ENCODE results near the gene LRRTM1.

LRRTM1 gene

DNA sequence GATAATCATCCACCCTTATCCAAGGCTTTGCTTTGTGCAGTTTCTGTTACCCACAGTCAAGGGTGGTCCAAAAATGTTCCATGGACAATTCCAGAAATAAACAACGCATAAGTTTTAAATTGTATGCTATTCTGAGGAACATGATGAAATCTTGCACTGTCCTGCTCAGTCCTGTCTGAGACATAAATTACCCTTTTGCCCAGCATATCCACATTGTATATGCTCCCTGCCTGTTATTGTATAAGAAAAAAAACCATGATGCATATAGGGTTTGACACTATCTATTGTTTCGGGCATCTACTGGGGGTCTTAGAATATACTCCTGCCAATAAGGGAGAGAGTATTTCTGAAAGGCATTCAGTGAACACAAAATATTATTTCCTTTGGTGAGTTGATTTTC is 24.0 kb downstream of the LRRTM1 start:
- DNase-seq (ENCODE audit: low spot score) = no peak
- TF ChIP-seq, protein P1, sequence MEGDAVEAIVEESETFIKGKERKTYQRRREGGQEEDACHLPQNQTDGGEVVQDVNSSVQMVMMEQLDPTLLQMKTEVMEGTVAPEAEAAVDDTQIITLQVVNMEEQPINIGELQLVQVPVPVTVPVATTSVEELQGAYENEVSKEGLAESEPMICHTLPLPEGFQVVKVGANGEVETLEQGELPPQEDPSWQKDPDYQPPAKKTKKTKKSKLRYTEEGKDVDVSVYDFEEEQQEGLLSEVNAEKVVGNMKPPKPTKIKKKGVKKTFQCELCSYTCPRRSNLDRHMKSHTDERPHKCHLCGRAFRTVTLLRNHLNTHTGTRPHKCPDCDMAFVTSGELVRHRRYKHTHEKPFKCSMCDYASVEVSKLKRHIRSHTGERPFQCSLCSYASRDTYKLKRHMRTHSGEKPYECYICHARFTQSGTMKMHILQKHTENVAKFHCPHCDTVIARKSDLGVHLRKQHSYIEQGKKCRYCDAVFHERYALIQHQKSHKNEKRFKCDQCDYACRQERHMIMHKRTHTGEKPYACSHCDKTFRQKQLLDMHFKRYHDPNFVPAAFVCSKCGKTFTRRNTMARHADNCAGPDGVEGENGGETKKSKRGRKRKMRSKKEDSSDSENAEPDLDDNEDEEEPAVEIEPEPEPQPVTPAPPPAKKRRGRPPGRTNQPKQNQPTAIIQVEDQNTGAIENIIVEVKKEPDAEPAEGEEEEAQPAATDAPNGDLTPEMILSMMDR (IDR thresholded peaks at IDR 0.05; ENCODE audit: borderline replicate concordance, control extremely low read depth, extremely low read depth, insufficient read depth, missing control alignments) = no peak
- in situ Hi-C loops (cut with MboI; ENCODE audit: low sequenced_read_pairs, unreplicated experiment) = no loop called here

- TF ChIP-seq, protein P1 (IDR thresholded peaks at IDR 0.05; ENCODE audit: borderline replicate concordance, control extremely low read depth, extremely low read depth, insufficient read depth, missing control alignments) = no peak
- in situ Hi-C loops (cut with MboI; ENCODE audit: low sequenced_read_pairs, unreplicated experiment) = no loop called here
- DNase-seq (ENCODE audit: low spot score) = no peak
These were observed 34.7 kb downstream of the LRRTM1 start for GRCh38 chr2:80269806-80270205.

DNA sequence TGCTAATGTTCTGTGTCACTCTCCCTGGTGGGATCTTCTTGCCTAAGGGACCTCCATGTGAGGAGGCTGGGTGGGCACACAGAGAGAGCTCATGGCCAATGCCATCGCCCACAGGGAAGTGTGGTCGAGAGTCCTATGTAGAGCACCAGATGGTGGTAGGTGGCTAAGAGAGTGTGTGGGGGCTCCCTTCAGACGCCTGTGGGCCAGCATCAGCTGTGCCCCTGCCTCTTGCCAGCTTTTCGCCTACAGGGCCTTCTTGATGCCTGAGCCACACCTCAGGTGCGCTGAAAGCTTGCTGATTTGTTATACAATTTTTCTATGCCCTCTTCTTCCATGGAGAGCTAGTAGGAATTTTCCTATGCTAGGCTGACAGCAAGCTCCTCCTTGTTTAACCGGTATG is 38.3 kb downstream of the LRRTM1 start:
- DNase-seq (ENCODE audit: low spot score) = no peak
- in situ Hi-C loops (cut with MboI; ENCODE audit: low sequenced_read_pairs, unreplicated experiment) = no loop called here
- TF ChIP-seq, protein P1 (IDR thresholded peaks at IDR 0.05; ENCODE audit: borderline replicate concordance, control extremely low read depth, extremely low read depth, insufficient read depth, missing control alignments) = no peak

- in situ Hi-C loops (cut with MboI; ENCODE audit: low sequenced_read_pairs, unreplicated experiment) = no loop called here
- TF ChIP-seq, protein P1 (IDR thresholded peaks at IDR 0.05; ENCODE audit: borderline replicate concordance, control extremely low read depth, extremely low read depth, insufficient read depth, missing control alignments) = no peak
- no peak for DNase-seq (ENCODE audit: low spot score)
These were observed 45.3 kb downstream of the LRRTM1 start for GRCh38 chr2:80259292-80259691.

DNA sequence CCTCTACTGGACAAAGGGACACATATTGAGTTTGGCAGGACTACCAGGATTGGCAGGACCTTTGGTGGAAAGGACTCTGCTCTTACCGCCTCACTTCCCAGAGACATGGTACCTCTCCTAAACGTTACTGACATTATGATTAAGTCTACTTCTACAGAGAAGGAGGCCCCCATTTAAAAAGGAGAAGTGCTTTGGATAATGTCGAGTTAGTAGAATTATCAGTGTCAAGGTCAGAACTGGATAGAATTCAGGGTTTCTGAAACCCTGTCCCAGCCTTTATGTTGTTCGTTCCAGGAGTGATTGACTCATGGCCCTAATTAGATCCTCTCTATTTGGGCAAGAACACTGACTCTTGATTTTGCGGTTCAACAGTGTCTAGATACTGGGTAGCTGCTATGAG is 45.8 kb downstream of the LRRTM1 start:
- in situ Hi-C loops (cut with MboI; ENCODE audit: low sequenced_read_pairs, unreplicated experiment) = no loop called here
- no peak for DNase-seq (ENCODE audit: low spot score)
- TF ChIP-seq, protein P1 (IDR thresholded peaks at IDR 0.05; ENCODE audit: borderline replicate concordance, control extremely low read depth, extremely low read depth, insufficient read depth, missing control alignments) = no peak

GRCh38 chr2:80258341-80258740 is 46.2 kb downstream of the LRRTM1 start:
- TF ChIP-seq, protein P1 (IDR thresholded peaks at IDR 0.05; ENCODE audit: borderline replicate concordance, control extremely low read depth, extremely low read depth, insufficient read depth, missing control alignments) = no peak
- in situ Hi-C loops (cut with MboI; ENCODE audit: low sequenced_read_pairs, unreplicated experiment) = no loop called here
- DNase-seq (ENCODE audit: low spot score) = no peak

GRCh38 chr2:80257450-80257849 is 47.1 kb downstream of the LRRTM1 start:
- no peak for DNase-seq (ENCODE audit: low spot score)
- in situ Hi-C loops (cut with MboI; ENCODE audit: low sequenced_read_pairs, unreplicated experiment) = no loop called here
- TF ChIP-seq, protein P1 (IDR thresholded peaks at IDR 0.05; ENCODE audit: borderline replicate concordance, control extremely low read depth, extremely low read depth, insufficient read depth, missing control alignments) = no peak
